GM18517 (cell line): ENCODE data around the gene SYNE2.

ENCODE experiments used
- ATAC-seq: cut with Tn5 transposase; IDR thresholded peaks from one replicate; pipeline ENCODE4 v1.9.1; 2021; ENCODE audit warnings: mild to moderate bottlenecking, moderate library complexity; ENCODE audit not compliant: unreplicated experiment

SYNE2 gene

GRCh38 chr14:63908667-63909264 is 56.0 kb downstream of the SYNE2 start:
- no peak for ATAC-seq

DNA sequence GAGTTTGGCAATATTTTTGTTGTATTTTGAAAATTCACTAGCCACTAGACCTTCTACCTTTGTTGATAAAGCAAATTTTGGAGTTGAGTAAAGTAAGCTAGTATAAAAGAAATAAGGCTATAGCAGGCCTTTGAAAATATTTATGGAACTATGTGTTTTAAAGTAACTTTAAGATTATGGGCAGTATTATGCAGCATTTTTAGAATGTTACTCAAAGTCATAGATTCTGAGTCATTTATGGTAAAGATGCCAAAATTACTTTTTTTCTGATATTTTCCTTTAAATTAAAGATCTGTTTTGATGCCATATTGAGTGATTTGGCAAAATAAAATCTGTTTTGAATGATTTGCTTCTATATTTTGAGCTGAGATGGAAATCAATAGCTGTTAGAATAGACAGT is 57.2 kb downstream of the SYNE2 start:
- ATAC-seq: no peak

- ATAC-seq: no peak
These were observed 58.0 kb downstream of the SYNE2 start for GRCh38 chr14:63910583-63911363.

- ATAC-seq: no peak
These were observed 58.6 kb downstream of the SYNE2 start for GRCh38 chr14:63911404-63911803.

DNA sequence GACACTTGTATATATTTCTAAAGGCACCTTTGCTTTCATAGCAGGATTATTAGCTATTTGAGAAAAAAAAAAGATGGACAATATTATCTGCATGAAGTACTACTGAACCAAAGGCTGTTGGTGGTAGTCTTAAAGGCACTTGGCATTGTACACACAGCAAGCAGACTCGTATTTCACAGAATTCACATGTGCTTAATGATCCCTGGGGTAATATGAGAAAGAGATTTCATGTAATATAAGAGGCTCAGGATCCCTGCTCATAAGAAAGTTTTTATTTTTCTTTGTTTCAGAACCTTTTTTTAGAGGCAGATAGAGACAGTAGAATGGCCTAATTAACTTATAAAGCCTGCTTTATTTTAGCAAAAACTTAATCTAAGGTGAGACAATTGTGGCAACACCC is 59.5 kb downstream of the SYNE2 start:
- ATAC-seq: no peak

GRCh38 chr14:63918411-63918810 is 65.6 kb downstream of the SYNE2 start:
- no peak for ATAC-seq

- ATAC-seq: no peak
These were observed 70.1 kb downstream of the SYNE2 start for GRCh38 chr14:63922696-63923421.

DNA sequence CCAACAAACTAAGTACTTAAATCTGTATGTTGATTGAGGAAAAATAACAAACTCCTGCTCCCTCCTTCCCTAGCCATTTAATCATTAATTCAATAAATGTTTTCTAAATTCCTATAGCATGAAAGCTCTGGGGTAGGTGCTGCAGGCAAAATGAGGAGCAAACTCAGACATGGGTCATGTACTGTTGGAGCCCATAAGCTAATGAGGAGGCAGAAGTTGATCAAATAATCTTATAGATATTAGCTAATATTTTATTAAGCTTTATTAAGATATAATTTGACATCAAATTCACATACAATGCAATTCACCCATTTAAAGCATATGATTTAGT is 70.6 kb downstream of the SYNE2 start:
- no peak for ATAC-seq

- ATAC-seq: no peak
These were observed 71.6 kb downstream of the SYNE2 start for GRCh38 chr14:63924375-63924774.

DNA sequence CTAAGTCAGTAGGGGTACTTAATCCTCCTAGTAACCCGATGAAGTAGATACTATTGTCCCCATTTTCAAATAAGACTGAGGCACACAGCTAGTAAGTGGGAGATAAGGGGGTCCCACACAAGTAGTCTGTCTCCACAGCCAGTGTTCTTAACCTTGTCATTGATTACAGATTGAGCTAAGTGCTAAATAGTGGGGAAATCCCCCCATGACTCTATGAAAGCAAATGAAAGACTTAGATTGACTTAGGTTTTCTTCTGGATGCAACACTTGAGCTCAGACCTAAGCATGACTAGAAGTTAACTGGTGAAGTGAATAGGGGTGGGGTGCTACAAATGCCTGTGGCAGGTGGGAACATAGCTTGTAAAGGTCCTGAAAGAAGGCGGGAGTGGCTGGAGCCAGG is 73.8 kb downstream of the SYNE2 start:
- no peak for ATAC-seq

GRCh38 chr14:63928744-63929174 is 76.0 kb downstream of the SYNE2 start:
- ATAC-seq: no peak

DNA sequence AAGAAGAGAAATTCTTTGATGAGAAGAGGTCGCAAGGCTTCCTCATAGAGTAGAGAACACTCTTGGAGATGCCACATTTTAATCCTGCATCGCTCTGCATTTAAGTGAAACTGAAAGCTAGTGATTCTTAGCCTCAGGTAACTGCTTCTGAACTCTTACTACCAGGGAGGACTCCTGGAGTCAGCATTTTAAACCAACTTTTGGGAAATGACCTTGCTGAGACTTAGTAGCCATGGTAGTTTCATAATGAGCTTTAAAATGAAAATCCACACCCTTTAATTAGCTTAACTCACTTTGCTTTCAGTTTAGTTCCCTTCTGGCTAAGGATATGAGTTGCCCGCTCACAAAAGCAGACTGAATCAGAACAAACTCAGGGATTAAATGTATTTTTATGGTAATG is 80.3 kb downstream of the SYNE2 start:
- no peak for ATAC-seq

DNA sequence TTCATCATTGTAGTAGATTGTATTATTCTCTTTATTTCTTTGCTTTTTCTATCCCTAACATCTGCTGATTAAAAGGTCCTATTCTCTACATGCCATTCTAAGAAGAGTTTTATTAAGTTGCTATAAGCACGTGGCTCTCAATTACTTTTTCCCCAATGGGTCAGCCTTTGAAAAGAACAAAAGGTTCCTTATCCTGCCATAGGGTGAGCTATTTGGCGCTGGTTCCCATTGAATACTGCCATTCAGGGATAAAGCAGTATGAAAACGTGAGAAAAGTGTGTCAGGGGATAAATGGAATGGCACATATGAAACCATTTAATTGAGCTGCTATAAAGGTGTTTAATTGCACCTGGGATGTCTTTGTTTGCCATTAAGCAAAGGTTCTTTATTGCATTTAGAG is 80.9 kb downstream of the SYNE2 start:
- ATAC-seq: no peak

GRCh38 chr14:63938198-63939005 is 85.6 kb downstream of the SYNE2 start:
- ATAC-seq: no peak

DNA sequence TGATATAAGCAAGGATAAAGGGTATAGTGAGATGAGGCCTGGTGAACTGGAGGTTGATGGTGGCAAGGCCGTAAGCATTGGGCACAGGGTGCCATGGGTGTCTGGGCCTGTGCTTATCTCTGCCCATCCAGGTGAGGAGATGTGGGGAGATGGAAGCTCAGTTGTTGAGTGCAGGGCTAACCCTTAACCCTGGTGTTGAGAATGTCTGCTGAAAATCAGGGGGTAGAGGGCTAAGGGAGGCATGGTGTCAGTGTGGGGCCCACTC is 86.1 kb downstream of the SYNE2 start:
- ATAC-seq: no peak

- ATAC-seq: no peak
These were observed 87.6 kb downstream of the SYNE2 start for GRCh38 chr14:63940387-63940786.

- no peak for ATAC-seq
These were observed 88.2 kb downstream of the SYNE2 start for GRCh38 chr14:63941023-63941422.

DNA sequence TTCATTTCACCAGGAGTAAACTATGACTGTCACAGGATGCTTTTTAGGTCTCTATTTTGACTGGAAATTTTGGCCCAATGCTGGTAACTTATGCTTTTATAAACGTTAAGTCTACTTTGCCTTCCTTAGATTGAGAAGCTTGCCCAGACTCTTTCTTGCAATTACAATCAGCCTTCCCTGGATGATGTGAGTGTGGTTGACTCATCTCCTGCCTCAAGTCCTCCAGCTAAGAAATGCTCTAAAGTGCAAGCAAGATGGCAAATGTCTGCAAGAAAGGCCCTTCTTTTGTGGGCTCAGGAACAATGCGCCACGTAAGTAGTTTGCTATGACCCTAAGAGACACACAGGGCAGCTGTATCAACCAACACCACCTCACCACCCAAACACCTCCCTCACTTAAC is 96.9 kb downstream of the SYNE2 start:
- ATAC-seq: no peak

GRCh38 chr14:63951021-63951420 is 98.2 kb downstream of the SYNE2 start:
- no peak for ATAC-seq

- ATAC-seq: no peak
These were observed 98.6 kb downstream of the SYNE2 start for GRCh38 chr14:63951429-63951828.

- no peak for ATAC-seq
These were observed 99.5 kb downstream of the SYNE2 start for GRCh38 chr14:63952053-63952932.
